Cortex of kidney (tissue), 1 donor: ENCODE measurements around the gene ZNF646.
"Not testable (repeated sequence)": the region's sequence is repeated elsewhere in the genome, so short reads cannot be mapped to it uniquely, and the experiment has no call there.

Experiments used
- DNase-seq: peaks from one replicate; lab custom pipeline; 2025; lab: John Stamatoyannopoulos, UW

Gene ZNF646

GRCh38 chr16:31083981-31084380 is 9.8 kb downstream of the ZNF646 start:
- DNase-seq, result no peak

GRCh38 chr16:31084584-31085302 is 10.5 kb downstream of the ZNF646 start:
- DNase-seq, result no peak

- no peak for DNase-seq
Measured at GRCh38 chr16:31085411-31085810, 11.2 kb downstream of the ZNF646 start.

GRCh38 chr16:31085873-31086628 is 11.8 kb downstream of the ZNF646 start:
- DNase-seq, result no peak

DNA sequence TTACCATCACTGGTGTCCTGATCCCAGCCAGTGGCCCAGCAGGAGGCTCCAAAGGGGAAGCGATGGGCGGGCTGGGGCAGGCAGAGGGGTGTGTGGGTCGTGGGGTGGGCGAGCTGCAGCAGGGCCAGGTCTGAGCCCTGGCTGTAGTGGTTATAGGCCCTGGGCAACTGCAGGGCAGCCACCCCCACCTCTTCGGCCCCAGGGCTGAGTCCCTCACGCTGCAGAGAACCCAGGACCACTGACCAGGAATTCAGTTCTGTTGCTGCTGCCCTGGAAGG is 12.3 kb downstream of the ZNF646 start:
- DNase-seq, result no peak

DNA sequence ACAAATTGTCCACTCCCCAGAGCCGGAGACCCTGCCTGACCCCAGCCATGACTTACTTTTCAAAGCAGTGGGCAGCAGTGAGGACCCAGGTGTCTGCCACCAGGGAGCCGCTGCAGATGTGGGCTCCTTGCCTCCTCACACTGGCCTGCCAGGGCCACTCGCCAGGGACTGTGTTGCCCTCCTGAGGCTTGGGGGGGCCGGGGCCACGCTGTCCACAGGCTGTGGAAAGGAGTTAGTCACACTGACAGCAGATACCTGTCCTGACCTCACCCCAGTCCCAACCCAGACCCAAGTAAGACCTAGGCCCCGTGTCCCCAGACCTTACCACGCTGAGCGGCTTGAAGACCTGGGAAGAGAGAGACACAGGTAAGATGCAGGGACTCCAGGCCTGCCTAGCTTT is 13.3 kb downstream of the ZNF646 start:
- DNase-seq, result no peak

GRCh38 chr16:31087971-31088370 is 13.7 kb downstream of the ZNF646 start:
- no peak for DNase-seq

GRCh38 chr16:31088459-31089183 is 14.4 kb downstream of the ZNF646 start, which contains the start of gene PRSS53:
TSS of gene PRSS53 (minus strand) at chr16:31088943. CDS start at chr16:31088809, 134 bp downstream.
- no peak for DNase-seq

- no peak for DNase-seq
Measured at GRCh38 chr16:31089199-31089598, 15.0 kb downstream of the ZNF646 start.

- DNase-seq, result no peak
Measured at GRCh38 chr16:31090540-31090939, 16.3 kb downstream of the ZNF646 start.

GRCh38 chr16:31092330-31092729 is 18.1 kb downstream of the ZNF646 start:
- DNase-seq, result no peak

DNA sequence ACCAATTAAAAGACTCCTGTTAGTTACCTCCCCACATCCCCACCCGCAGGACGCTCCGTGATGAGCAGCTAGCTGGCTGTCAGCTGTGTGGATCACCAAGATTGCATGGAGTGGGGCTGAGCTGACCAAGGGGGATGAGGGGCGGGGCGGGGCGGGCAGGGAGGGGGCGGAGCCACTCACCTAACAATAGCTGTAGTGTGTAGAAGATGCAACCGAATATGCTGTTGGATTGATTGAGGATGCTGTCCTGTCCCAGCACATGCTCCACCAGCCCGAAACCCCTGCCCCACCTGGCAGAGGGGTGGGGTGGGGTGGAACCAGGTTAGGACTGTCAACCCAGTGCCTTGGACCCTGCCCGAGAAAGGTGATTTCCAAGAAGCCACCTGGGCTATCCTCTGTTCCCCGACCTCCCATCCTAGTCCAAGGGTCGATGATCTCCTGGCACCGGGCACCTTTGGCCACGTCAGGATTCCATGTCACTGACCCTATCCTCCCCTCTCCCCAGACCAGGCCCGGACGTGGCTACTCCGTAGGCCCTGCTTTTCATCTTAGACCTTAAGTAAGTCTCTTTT is 19.0 kb downstream of the ZNF646 start:
- no peak for DNase-seq

GRCh38 chr16:31094088-31094423 is 19.8 kb downstream of the ZNF646 start:
- DNase-seq, result no peak

DNA sequence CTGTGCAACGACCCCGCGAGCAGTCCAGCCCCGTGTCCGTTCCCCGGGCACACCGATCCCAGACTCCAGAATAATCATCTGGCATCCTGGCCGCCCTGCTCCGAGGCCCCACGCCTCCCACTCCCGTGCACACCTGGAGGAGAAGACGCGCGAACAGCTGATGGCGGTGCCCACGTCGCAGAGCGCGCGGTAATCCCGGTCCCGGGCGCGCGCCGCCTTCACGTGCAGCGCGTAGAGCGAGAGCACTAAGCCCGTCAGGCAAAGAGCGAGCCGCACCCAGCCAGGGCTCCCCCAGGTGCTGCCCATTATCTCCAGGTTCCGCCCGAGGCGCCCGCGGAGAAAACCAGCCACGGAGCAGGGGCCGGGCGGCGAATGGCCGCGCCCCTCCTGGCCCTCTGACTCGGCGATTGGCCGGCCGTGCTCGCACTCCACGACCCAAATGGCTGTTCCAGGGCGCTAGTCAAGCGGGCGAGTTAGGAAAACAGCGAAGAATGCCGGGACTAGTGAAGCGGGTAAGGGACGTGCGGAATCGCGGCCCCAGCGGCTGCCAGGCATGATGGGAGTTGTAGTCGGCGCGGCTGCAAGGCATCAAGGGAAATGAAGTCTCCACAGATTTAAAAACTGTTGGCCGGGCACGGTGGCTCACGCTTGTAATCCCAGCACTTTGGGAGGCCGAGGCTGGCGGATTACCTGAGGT is 20.4 kb downstream of the ZNF646 start, which contains the start of gene VKORC1:
Gene VKORC1, minus strand, starts transcription at position 374 of the 697 bp plus-strand sequence. Its CDS starts 68 bp downstream, at position 306.
- peak; percentile 22 for DNase-seq

GRCh38 chr16:31099860-31100638 is 25.8 kb downstream of the ZNF646 start:
- DNase-seq, result no peak

- DNase-seq, result not testable (repeated sequence)
Measured at GRCh38 chr16:31100876-31101641, 26.8 kb downstream of the ZNF646 start.

DNA sequence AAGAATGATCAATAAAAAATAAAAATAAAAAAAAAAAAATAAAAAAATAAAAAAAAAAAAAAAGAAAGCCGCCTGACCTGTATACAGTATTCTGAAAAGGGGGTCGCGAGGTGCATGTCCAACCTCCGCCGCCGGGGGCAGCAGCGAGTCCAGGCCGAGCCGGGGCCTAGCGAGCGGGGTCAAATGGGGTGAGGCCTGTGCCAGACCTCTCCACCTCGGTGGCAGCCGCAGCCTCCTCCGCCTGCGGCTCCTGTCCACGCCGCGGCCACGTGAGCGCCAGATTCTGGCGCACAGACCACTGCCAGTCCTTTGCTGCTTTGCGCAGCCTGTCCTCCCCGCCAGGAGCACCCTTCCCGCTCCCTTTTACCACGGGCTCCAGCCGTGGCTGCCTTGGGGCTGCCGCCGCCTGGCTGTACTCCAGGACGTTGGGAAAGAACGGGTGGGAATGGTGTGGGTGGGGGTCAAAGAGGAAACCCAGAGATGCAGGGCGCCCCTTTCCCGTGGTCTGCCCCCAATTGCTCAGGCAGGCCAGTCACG is 31.5 kb downstream of the ZNF646 start:
- DNase-seq, result no peak

DNA sequence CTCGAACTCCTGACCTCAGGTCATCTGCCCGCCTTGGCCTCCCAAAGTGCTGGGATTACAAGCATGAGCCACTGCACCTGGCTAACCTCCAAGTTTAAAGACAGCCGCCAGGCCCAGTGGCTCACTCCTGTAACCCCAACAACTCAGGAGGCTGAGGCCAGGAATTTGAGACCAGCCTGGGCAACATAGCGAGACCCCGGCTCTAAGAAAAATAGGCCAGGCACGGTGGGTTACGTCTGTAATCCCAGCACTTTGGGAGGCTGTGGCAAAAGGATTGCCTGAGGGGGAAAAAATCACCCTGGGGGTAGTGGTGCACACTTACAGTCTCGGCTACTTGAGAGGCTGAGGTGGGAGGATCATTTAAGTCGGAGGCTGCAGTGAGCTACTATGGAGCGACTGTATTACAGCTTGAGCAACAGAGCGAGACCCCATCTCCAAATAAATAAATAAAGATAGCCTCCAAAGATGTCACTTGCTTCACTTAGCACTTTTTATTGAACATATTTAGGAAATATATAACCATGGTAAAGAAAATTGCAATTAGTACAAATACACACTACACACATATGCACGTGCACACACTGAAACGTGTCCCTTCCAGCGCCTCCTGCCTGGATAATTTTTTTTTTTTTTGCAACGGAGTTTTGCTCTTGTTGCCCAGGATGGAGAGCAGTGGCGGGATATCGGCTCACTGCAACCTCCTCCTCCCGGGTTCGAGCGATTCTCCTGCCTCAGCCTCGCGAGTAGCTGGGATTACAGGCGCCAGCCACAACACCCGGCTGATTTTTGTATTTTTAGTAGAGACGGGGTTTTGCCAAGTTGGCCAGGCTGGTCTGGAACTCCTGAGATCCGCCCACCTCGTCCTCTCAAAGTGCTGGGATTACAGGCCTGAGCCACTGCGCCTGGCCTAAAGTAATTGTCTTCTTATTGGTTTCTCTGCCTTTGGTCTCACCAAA is 32.6 kb downstream of the ZNF646 start:
- DNase-seq, result no peak

DNA sequence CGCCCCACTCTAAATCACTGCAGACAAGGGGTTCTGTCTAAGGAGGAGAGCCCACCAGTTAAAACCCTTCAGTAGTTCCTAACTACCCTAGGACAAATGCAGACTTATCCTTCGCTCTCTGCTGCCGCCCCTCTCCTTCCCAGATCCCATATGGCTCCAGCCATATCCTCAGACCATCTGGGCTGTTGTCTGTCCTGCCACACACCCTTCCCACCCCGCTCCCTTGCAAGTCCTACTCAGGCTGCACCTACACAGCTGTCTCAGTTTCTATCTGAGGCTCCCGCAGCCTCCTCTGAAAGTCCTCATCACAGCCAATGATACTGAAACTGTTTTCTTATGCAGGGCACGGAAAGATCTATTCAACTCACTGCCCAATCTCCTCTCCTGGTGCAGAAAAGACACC is 33.2 kb downstream of the ZNF646 start:
- DNase-seq, result no peak
